ENCODE measurements around the gene GUCD1. TPM values are rescaled to one million over a fixed set of nuclear protein-coding genes. Genes with fewer than 3 reads are reported as not detected.

Gene GUCD1
- total and polyA plus RNA-seq, 2 of the 13 experiments (the other 11 are each of a cell fraction or from before 2014, with no cell fraction given) = 128 to 245 TPM

- TF ChIP-seq ZBTB34 (CRISPR knock-in tag; IDR thresholded peaks at IDR 0.05) (0 out of 2 replicates have a peak, but pooled peaks have one; percentile 71), SOX13 (IDR thresholded peaks at IDR 0.05) (peak; percentile 95), SOX13 (CRISPR knock-in tag; conservative IDR thresholded peaks at IDR 0.05 in 1 of 2, IDR thresholded peaks at IDR 0.05 in 1 of 2) (peak in 1 of 2 experiments; percentile 99; a peak in 2 of 4 replicates), RBM39 (IDR thresholded peaks at IDR 0.05; ENCODE audit: low read depth, low read length, poor library complexity, severe bottlenecking) (no peak), ETV6 (CRISPR knock-in tag; conservative IDR thresholded peaks at IDR 0.05) (no peak), SP1 (IDR thresholded peaks at IDR 0.05) (no peak), SP1 (CRISPR knock-in tag; IDR thresholded peaks at IDR 0.05) (no peak), ZNF7 (CRISPR knock-in tag; IDR thresholded peaks at IDR 0.05) (no peak), ZNF713 (CRISPR knock-in tag; IDR thresholded peaks at IDR 0.05) (no peak), HNF4G (IDR thresholded peaks at IDR 0.05; ENCODE audit: borderline replicate concordance, low read depth, low read length) (peak; percentile 86), HNF4G (CRISPR knock-in tag; IDR thresholded peaks at IDR 0.05; ENCODE audit: borderline replicate concordance, low read depth) (peak; percentile 48; the same call in 1 of the 2 replicates), ZNF121 (CRISPR knock-in tag; IDR thresholded peaks at IDR 0.05) (no peak), ZMYM3 (CRISPR knock-in tag; IDR thresholded peaks at IDR 0.05) (peak; percentile 58; the same call in 1 of the 2 replicates), PRMT3 (CRISPR knock-in tag; IDR thresholded peaks at IDR 0.05; ENCODE audit: borderline replicate concordance, low read depth) (no peak), IRF2 (CRISPR knock-in tag; IDR thresholded peaks at IDR 0.05) (peak; percentile 55; the same call in 1 of the 2 replicates), CREB1 (IDR thresholded peaks at IDR 0.05) (no peak), CREB1 (CRISPR knock-in tag; IDR thresholded peaks at IDR 0.05) (no peak), ZBTB7A (CRISPR knock-in tag; IDR thresholded peaks at IDR 0.05) (no peak), ZNF790 (CRISPR knock-in tag; IDR thresholded peaks at IDR 0.05; ENCODE audit: borderline replicate concordance) (no peak), MXD1 (CRISPR knock-in tag; IDR thresholded peaks at IDR 0.05) (no peak), TFDP1 (CRISPR knock-in tag; IDR thresholded peaks at IDR 0.05; ENCODE audit: borderline replicate concordance) (peak; percentile 68; the same call in 1 of the 2 replicates), DBP (CRISPR knock-in tag; IDR thresholded peaks at IDR 0.05; ENCODE audit: not compliant biosample characterization) (no peak), ZIK1 (CRISPR knock-in tag; IDR thresholded peaks at IDR 0.05; ENCODE audit: borderline replicate concordance, low read depth) (no peak), PBX3 (CRISPR knock-in tag; IDR thresholded peaks at IDR 0.05; ENCODE audit: borderline replicate concordance) (no peak), ZNF616 (CRISPR knock-in tag; IDR thresholded peaks at IDR 0.05; ENCODE audit: low read depth) (no peak)
Measured at GRCh38 chr22:24504956-24505736, 49.8 kb downstream of the GUCD1 start (continued).
